Activated CD8-positive, alpha-beta memory T cell treated with anti-CD3 and anti-CD28 coated beads, Interleukin-2, amount 50 U/mL, for 1 hour (primary cell): ENCODE data around the gene BMX.

Experiments used
- DNase-seq: peaks from one replicate; pipeline ENCODE4 v3.0.0-alpha.2; 2020; ENCODE audit errors: extremely low read depth

BMX gene

DNA sequence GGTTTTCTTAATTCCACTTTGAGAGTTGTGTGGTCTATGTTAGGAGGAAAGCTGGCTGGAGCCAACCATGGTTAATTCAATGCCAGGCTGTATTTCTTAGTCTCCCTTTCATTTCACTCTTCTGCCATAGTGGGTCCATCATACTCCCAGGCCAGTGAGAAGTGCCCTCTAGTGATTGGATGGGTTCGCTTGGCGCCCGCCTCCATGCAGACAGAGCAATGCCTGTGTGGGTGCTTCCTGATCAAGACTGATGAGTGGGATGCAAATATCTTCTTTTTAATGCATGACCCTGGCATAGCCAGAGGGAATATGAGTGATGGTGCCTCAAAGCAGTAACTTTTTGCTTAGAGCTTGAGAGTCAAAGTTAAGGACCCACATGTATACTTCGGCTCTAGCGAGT lies 6.4 kb downstream of the BMX start:
- no peak for DNase-seq

DNA sequence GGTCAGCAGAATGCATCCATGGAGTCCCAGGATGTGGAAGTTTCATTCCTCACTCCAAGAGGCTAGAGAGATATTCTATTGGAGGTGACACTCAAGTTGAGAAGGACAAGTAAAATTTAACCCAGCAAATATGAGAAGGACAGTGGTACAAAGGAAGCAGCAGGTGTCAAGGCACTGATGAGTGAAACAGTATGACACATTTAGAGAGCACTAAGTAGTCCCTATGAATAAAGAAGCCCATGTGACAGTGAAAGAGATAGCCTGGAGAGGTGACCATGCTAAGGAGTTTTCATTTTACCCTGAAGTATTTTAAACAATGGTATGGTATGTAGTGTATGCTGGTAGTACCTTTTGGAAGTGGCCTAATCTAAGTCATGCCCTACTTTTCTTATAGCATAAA lies 9.2 kb downstream of the BMX start:
- DNase-seq = no peak

DNA sequence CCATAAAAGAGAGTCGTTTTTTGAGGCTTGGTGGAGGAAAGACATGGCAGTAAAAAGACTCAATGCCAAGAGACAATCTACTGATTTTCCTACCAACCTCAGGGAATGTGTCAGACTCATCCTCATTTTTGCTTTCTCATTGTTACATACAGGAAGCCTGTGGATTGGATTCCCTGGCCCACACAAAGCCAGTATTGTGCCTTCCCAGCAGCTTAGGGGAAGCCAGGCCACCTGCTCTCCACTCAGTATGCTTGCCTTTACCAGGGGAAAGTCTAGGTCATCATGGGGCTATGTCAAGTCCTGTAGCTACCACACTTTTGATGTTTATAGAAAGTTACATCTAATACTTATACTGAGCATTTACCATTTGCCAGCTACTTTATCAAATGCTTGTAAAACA lies 11.0 kb downstream of the BMX start:
- DNase-seq = no peak

DNA sequence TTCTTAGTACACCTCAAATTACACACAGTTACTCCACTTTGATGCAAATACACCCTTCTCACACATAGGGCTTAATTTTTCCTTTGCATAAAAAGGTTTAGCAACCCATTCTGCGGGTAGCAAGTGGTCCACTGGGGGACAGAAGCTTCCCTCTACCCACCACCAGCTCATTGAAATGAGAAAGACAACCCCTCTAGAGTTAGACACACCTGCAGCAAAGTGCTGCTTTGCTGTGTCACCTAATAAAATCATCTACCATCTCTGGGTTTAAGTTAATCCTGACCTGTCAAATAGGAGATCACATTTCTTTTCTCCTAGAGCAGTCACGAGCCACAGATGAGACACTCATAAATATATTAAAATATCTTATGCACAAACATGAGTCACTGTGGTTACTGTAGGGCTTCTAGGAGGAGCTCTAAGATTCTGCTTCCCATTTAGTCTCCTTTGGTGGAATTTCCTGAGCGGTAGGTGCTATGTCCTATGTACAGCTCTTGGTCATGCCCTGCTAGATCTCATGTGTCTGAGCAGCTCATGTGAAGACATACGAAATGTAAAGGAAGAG lies 11.9 kb downstream of the BMX start:
- no peak for DNase-seq

DNA sequence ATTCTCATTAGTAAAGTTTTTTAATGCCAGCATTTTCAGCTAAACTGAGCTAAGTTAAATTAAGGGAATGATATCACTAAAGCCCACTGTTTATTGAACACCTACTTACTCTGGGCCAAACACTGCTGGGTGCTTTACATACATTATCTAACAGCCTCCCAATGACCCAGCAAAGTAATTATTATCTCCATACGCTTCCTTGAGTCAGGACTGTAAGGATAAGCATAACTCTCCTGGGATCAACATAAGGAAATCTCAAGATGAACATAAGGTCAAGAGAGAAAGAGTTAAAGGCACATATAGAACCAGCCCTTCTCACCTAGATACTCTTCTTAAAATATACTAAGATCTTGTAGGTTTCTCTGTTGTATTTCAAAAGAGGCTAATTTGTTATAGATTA lies 13.7 kb downstream of the BMX start:
- no peak for DNase-seq

DNA sequence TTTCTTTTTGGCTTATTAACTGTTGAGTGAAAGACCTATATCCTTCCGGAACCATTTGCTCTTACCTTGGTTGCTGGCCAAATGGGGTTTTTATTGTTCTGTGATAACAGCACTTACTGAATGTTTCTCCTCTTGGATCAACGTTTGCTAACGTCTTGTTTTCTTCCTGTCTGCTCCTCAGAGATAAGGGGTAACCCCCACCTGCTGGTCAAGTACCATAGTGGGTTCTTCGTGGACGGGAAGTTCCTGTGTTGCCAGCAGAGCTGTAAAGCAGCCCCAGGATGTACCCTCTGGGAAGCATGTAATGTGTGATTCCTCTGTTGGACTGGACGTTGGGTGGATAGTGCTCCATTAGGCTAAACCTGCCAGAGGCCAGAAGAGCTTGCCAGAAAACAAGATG lies 15.3 kb downstream of the BMX start:
- DNase-seq = no peak

DNA sequence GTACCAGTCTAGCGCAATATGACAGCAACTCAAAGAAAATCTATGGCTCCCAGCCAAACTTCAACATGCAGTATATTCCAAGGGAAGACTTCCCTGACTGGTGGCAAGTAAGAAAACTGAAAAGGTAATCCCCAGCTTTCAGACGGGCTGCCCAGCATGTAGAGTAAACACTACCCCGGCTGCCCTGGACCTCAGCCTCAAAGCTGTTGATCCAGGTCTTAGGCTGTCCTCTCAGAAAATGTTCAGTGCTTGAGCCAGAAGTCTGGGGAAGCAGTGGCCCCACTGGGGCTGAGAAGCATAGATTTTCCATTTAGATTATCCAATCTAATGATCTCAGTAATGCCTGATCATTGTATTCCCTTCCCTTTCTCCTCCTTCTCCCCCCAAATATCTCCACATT lies 21.9 kb downstream of the BMX start:
- DNase-seq = no peak

DNA sequence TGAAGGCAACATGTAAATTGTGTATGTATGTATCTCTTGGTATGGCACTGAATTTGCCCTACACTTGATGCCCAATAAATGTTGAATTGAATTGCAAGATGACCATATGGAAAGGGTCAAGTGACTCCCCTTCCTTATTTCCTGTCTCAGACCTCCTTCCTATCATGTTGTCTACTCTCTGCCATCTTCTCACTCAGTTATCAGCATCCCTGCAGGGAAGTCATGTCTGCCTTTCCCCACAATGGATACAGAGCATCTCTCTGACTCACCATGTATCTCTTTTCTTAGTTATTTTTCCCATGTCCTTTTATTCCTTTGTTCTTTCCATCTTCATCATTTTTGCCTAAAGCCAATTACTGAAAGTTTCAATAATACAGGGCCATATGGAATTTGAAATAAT lies 22.5 kb downstream of the BMX start:
- DNase-seq = no peak

DNA sequence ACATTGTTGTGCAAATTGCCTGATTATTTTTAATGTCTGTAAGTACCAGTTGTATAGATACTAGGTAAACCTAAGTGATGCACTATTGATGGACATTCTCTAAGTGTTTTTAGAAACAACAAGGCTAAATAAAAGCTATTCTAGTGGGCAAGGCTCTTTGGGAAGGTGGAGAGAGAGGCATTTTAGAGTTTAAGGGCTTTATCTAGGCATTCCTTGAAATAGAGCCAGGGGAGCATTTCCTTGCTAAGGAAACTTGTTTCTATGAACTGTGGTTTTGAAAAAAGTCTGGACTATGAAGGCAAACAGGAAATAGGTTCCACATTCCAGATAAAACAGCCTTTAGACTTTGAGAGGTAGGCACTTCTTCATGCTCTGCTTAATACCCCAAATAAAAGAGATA lies 23.8 kb downstream of the BMX start:
- DNase-seq = no peak

DNA sequence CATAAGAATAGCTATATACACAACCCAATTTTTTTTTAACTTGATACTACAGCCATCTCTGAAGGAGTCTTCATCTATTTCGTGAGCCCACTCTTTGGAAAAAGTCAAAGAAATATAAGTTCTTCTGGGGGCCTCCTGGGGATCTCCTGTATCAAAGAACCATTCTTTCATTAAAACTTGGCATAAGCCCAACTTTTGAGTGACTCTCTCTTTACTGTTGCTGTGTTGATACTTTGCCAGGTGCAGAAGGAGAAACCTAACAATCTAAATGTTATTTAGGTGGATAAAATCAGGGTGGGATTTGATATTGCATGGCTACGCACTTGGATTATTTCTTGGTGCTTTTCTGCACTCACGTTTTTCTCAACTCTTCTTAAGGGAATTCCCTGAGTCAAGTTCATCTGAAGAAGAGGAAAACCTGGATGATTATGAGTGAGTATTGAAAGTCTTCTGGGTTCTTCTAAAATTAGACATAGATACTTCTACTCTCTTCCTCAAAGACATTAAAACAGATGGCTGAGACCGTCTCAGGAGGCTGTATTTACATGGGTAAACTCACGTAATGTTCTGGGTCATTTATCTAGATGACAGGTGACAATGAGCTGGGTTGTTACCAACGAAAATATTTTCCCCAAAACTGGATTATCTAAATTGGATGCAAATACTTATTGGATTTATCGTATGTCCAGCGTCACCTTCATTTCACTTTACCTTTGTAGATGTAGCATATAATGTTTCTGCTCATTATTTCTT lies 25.2 kb downstream of the BMX start:
- no peak for DNase-seq

DNA sequence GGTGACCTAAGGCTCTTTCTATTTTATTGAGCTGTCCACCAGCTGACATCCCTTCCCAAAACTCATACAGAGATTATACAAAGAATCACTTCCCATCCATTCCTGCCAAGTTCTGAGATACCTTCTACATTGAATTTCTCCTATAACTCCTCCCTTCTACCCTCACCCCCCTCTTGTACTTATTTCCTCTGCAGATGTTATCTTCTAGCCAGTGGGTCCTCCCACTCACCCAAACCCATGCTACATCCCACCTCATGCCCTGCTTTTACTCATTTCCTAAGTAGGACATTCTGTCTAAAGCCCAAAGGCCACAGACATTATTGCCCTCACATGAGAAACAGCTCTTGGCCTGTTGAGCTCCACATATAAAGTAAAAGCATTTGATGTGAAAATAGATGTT lies 28.6 kb downstream of the BMX start:
- no peak for DNase-seq

DNA sequence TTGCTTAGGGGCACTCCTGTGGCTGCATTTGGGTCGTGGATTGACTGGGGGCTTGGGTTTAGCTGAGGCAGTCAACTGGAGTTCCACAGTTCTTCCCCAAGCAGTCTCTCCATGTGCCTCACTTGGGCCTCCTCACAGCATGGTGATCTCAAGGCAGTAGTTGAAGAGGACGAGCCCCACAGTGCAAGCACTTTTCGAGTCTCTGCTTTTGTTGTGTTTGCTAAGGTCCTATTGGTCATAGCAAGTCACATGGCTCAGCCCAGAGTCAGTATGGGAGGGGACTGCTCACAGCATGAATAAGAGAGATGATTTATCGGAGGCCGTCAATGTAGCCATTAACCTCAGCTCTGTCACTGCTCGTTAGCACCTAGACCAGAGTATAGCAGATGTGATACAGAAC lies 29.7 kb downstream of the BMX start:
- DNase-seq = no peak

DNA sequence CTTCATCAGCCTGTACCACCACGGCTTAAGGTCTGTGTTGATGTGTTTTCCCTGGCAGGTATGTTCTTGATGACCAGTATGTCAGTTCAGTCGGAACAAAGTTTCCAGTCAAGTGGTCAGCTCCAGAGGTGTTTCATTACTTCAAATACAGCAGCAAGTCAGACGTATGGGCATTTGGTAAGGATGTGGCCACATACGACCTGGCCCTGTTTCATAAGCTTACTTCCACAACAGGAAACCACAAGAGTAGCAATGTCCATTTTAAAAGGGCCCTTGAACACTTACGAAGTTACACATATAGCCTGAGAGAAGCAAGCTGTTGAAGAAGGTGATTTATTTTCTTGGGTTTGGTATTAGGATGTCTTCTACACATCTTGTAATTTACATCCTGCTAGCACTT lies 46.1 kb downstream of the BMX start:
- DNase-seq = no peak

DNA sequence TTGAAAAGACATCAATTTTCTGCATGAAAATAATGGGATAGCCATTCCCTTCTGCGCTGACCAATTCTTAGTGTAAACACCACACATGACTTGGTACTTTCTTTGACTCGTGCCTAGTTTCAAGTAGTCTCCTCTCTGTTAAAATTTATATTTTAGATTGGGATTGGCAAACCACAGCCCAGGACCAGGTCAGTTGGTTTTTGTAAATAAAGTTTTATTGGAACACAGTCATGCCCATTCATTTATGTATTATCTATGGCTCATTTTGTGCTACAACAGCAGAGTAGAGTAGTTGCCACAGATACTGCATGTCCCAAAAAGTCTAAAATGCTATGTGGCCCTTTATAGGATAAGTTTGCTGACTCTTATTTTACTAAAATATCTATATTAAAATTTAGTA lies 46.7 kb downstream of the BMX start:
- DNase-seq = no peak

DNA sequence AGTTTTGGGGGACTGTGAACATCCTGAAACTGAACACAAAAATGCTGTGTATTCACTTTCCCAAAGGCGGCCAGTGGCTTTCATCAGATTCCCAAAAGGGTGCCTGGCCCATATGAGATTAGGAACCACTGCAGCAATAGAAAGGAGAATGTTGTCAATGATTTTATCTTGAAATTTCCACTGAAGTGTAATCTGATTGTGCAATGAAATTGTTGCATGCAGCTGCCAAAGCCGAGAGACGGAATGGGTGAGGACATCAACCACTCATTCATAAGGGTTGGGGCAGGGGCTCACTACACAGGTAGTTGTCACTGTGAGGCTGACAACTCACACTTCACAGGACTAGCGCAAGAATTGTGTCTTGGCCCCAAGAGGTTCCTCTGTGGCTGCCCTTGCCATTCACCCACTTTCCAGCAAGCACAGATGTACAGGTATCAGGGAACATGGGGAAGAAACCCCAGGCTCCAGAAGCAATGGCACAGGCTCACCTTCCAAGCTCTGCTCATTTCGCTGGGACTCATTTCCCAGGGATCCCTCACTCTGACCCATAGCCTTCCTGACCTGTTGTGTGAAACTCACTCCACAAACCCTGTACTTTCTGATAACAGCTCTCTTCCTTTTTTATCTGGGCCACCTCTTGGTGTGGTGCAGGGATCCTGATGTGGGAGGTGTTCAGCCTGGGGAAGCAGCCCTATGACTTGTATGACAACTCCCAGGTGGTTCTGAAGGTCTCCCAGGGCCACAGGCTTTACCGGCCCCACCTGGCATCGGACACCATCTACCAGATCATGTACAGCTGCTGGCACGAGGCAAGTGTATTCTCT lies 48.8 kb downstream of the BMX start:
- no peak for DNase-seq

DNA sequence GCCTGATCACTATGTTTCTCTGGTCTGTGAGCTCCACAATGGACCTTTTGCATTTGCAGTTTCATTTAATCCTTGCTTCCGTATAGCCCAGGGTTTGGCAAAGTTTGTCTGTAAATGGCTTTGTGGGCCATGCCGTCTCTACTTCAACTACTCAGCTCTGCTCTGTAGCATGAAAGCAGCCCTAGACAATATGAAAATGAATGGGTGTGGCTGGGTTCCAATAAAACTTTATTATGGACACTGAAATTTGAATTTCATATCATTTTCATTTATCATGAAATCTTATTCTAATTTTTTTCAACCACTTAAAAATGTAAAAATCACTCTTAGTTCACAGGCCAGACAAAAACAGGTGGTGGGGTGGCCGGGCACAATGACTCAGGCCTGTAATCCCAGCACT lies 58.6 kb downstream of the BMX start:
- no peak for DNase-seq

DNA sequence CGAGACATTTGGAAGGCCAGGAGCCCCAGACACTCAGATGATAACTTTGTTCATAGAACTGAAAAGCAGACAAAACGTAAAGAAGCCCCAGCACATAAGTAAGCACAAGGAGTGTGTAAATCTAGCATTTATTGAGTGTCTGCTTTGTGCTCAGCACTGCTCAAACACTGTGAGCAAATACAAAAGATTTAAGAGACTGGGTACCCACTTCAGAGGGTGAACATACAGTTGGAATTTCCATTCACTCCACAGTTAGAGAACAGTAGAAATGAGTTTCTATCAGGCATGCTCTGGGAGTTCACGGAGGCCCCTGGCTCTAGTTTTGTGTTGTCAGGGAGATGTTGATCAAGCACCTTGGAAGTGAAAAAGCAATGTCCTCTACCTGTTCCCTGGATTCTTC lies 60.3 kb downstream of the BMX start:
- DNase-seq = no peak

DNA sequence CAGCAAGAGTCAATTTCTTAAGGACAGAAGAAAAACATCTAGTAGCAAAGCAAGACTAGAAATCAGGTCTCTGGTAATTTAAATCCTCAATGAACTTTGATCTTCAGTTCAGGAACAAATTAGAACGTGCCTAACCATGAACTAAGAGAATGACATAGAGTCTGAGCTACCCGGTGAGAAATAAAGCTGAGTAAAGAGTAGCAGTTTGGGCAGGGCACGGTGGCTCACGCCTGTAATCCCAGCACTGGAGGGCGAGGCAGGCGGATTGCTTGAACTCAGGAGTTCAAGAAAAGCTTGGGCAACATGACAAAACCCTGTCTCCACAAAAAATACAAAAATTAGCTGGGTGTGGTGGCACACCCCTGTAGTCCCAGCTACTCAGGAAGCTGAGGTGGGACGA lies 62.4 kb downstream of the BMX start:
- DNase-seq = no peak

DNA sequence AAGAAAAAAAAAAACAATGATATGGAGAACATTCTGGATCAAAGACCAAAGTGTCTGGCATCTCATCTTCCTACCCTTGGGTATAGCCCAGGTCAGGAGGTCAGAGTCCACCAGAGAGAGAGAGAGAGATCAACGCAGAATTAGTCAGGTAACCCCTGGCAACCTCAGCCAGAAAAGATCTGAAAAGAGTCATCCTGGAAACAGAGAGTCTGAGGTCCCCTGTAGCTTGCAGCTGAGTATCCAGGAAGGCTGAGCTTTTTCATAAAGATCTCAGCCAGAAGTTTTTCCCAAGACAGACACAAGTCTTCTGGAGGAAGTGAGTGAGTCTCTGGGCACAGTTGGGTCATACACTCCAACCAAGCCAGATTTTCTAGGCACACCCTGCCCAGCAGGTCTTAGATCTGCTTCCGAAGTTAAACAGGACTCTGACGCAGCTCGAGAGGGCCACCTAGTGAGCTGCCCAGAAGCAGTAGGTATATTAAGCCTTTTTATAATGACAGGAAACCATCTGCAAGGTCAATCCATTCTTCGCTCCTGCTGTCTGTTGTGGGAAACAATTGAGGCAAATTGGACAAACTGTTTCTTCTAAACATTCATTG lies 64.5 kb downstream of the BMX start:
- DNase-seq = no peak

DNA sequence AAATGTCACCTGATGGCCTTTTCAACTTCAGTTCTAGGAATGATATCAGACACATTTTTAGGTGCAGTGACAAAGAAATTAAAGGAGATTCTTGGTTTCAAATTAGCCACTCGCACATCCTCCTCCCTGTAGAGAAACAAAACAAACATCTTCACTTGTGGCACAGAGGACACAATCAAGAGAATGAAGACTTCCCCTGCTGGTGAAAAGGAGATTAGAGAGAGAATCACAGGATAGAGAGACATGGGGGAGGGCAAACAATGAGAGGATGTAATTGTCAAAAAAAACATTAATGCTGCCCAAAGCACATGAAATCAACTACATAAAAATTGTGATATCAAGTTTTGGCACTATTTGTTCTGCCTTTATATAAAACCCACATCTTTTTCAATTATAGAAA lies 65.6 kb downstream of the BMX start:
- no peak for DNase-seq

DNA sequence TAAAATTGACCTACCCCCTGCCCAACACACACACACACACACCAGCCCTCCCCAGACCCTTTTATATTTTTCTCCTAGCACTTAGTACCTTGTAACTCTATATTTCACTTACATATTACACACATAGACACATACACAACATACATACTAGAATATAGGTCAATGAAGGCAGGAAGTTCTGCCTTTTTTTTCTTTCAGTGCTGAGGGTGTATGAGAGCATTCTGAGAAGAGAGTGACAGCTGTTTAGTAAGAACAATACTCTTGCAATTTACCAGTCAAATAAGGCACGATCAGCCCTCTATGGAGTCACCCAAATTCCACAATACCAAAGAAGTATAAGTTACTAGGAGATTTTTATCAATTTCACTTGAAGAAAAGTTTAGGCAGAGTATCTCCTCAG lies 66.7 kb downstream of the BMX start:
- no peak for DNase-seq

DNA sequence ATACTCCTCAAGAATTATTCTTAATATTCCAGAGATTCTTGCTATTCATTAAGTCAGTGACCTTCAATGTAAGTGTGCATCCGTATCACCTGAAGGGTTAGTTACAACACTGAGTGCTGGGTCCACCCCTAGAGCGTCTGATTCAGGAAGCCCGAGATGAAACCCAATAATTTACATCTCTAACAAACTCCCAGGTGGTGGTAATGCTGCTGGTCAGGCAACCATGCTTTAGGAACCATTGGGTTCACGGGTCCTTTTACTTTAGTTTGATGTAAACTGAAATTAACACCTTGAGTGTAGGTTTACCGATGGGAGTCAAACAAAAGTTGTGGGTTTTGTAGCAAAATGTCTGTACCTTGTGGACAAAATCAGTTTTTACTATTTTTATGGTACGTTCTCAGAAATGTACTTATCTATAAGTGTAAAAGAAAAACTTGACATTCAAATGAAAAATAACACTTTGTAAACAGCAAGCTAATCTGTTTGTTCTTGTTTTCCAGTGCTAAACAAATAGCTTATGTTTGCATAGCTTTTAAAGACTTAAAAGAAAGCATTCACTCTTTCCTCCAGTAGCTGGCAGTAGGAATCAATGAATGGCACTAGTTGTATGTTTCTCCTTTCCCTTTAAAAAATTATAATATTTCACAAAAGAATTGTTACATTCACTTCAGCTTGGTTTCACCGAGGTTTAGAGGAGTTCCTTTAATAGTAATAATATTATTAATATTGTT lies 67.4 kb downstream of the BMX start:
- no peak for DNase-seq
